IMR-90 (cell line): ENCODE results near the gene ANO10. TPM values are rescaled to one million over a fixed set of nuclear protein-coding genes. Genes with fewer than 3 reads are reported as not detected.

Experiments used
- ATAC-seq: fragments of 200-7000 bp; cut with Tn5 transposase; 2 replicates; pipeline ENCODE4 v1.9.1; 2020; ENCODE audit warnings: low read depth, mild to moderate bottlenecking, moderate library complexity
- BruUV-seq: library from RNA; stranded (reverse); fragments of 400-500 nt; replicated peaks from 2 replicates; lab custom pipeline; 2021; lab: Mats Ljungman, UMichigan
- CTCF ChIA-PET: fragments of 300-600 bp; formaldehyde crosslinking; extraction: SDS; loops from one replicate; lab custom pipeline; 2021; ENCODE audit warnings: antibody characterized with exemption; lab: Yijun Ruan, JAX
- POLR2A ChIA-PET: fragments of 300-600 bp; sonication (Branson Sonifier 250); formaldehyde crosslinking; loops from one replicate; lab custom pipeline; 2022; ENCODE audit warnings: antibody characterized with exemption; ENCODE audit not compliant: unreplicated experiment; lab: Charles Lee
- DNase-seq: peaks from one replicate; pipeline ENCODE4 v3.0.0; 2013
- H2AFZ ChIP-seq: replicated peaks from 2 replicates; pipeline ENCODE3; 2013; ENCODE audit warnings: low read length, mild to moderate bottlenecking; ENCODE audit not compliant: poor library complexity
- H2AK5ac ChIP-seq: 2 replicates; pipeline ENCODE4 v1.6.1; 2013; ENCODE audit warnings: low read depth, low read length, inconsistent platforms
- H2AK9ac ChIP-seq: replicated peaks from 2 replicates; pipeline ENCODE3; 2013; ENCODE audit warnings: mild to moderate bottlenecking, low read depth, low read length, moderate library complexity; ENCODE audit not compliant: poor library complexity
- H2BK120ac ChIP-seq: 2 replicates; pipeline ENCODE4 v1.6.1; 2013; ENCODE audit warnings: low read depth, low read length, inconsistent platforms
- H2BK15ac ChIP-seq: 3 replicates; pipeline ENCODE4 v1.6.1; 2013; ENCODE audit warnings: low read depth, low read length, inconsistent platforms
- H2BK20ac ChIP-seq: 2 replicates; pipeline ENCODE4 v1.6.1; 2013; ENCODE audit warnings: low read depth, mild to moderate bottlenecking, inconsistent platforms, low read length, moderate library complexity
- H2BK5ac ChIP-seq: 2 replicates; pipeline ENCODE4 v1.6.1; 2013; ENCODE audit warnings: mild to moderate bottlenecking, low read depth, low read length, inconsistent platforms; ENCODE audit not compliant: poor library complexity, severe bottlenecking
- H3K14ac ChIP-seq: replicated peaks from 2 replicates; pipeline ENCODE4 v1.6.1; 2013; ENCODE audit warnings: low read depth, low read length, inconsistent platforms
- H3K18ac ChIP-seq: 2 replicates; pipeline ENCODE4 v1.6.1; 2013; ENCODE audit warnings: low read depth, low read length, control low read depth
- H3K23ac ChIP-seq: 2 replicates; pipeline ENCODE4 v1.6.1; 2013; ENCODE audit warnings: low read depth, low read length, inconsistent platforms
- H3K27ac ChIP-seq: 2 replicates; pipeline ENCODE4 v1.5.1; 2013; ENCODE audit warnings: mild to moderate bottlenecking, control low read depth, low read length; ENCODE audit not compliant: insufficient read depth
- H3K27me3 ChIP-seq: 2 replicates; pipeline ENCODE4 v1.6.1; 2013; ENCODE audit warnings: low read length; ENCODE audit not compliant: control insufficient read depth, insufficient read depth
- H3K36me3 ChIP-seq: 2 replicates; pipeline ENCODE4 v1.6.1; 2013; ENCODE audit warnings: low read length, mixed read lengths; ENCODE audit not compliant: control insufficient read depth, insufficient read depth
- H3K4ac ChIP-seq: 2 replicates; pipeline ENCODE4 v1.6.1; 2013; ENCODE audit warnings: low read depth, low read length, inconsistent platforms
- H3K4me1 ChIP-seq: 2 replicates; pipeline ENCODE4 v1.6.1; 2013; ENCODE audit warnings: low read length, mixed read lengths; ENCODE audit not compliant: control insufficient read depth, insufficient read depth
- H3K4me2 ChIP-seq: 2 replicates; pipeline ENCODE4 v1.6.1; 2013; ENCODE audit warnings: low read depth, mild to moderate bottlenecking, control low read depth, low read length, moderate library complexity
- H3K4me3 ChIP-seq: 2 replicates; pipeline ENCODE4 v1.5.1; 2013; ENCODE audit warnings: low read depth, mild to moderate bottlenecking, control low read depth, low read length, moderate library complexity; ENCODE audit not compliant: insufficient read depth
- H3K56ac ChIP-seq: 2 replicates; pipeline ENCODE4 v1.6.1; 2013; ENCODE audit warnings: low read length, inconsistent platforms; ENCODE audit not compliant: insufficient read depth; ENCODE audit errors: extremely low read depth
- H3K79me1 ChIP-seq, 2 experiments: 2 replicates each; pipeline ENCODE4 v1.6.1; 2013; ENCODE audit warnings: low read length in 2 of 2, inconsistent platforms in 1 of 2, low read depth in 1 of 2
- H3K9ac ChIP-seq: 2 replicates; pipeline ENCODE4 v1.6.1; 2013; ENCODE audit warnings: low read depth, low read length, control low read depth
- H3K9me1 ChIP-seq: 2 replicates; pipeline ENCODE4 v1.6.1; 2013; ENCODE audit warnings: low read length, inconsistent platforms; ENCODE audit not compliant: insufficient read depth
- H3K9me3 ChIP-seq: 2 replicates; pipeline ENCODE4 v1.6.1; 2013; ENCODE audit warnings: low read length; ENCODE audit not compliant: control insufficient read depth, insufficient read depth
- H4K20me1 ChIP-seq: 2 replicates; pipeline ENCODE4 v1.6.1; 2013; ENCODE audit warnings: low read length, inconsistent platforms; ENCODE audit not compliant: insufficient read depth
- H4K5ac ChIP-seq: 2 replicates; pipeline ENCODE4 v1.6.1; 2013; ENCODE audit warnings: mild to moderate bottlenecking, low read depth, low read length, control low read depth
- H4K8ac ChIP-seq, 2 experiments: 2 replicates each; pipeline ENCODE4 v1.6.1; 2013; ENCODE audit warnings: low read depth in 2 of 2, low read length in 2 of 2, control low read depth in 1 of 2, inconsistent platforms in 1 of 2
- H4K91ac ChIP-seq: 2 replicates; pipeline ENCODE4 v1.6.1; 2013; ENCODE audit warnings: low read depth, low read length, inconsistent platforms; ENCODE audit not compliant: insufficient read depth
- BHLHE40 ChIP-seq: fragments of 150-350 bp; IDR thresholded peaks from 2 replicates; pipeline ENCODE4 v1.6.1; 2016; ENCODE audit warnings: mild to moderate bottlenecking, low read depth, low read length
- CEBPB ChIP-seq: IDR thresholded peaks from 2 replicates; pipeline ENCODE4 v1.6.1; 2012; ENCODE audit warnings: low read depth, low read length, improper control_type of control experiment
- CHD1 ChIP-seq: IDR thresholded peaks from 2 replicates; pipeline ENCODE4 v1.6.1; 2012; ENCODE audit warnings: low read depth, low read length, improper control_type of control experiment
- FOS ChIP-seq: fragments of 150-350 bp; IDR thresholded peaks from 2 replicates; pipeline ENCODE4 v1.6.1; 2016; ENCODE audit warnings: low read depth, low read length
- MAFK ChIP-seq: IDR thresholded peaks from 2 replicates; pipeline ENCODE4 v1.6.1; 2012; ENCODE audit warnings: low read depth, low read length, improper control_type of control experiment
- MAZ ChIP-seq: IDR thresholded peaks from 2 replicates; pipeline ENCODE4 v1.6.1; 2012; ENCODE audit warnings: low read depth, mild to moderate bottlenecking, low read length, improper control_type of control experiment, moderate library complexity, borderline replicate concordance
- MXI1 ChIP-seq: IDR thresholded peaks from 2 replicates; pipeline ENCODE4 v1.6.1; 2012; ENCODE audit warnings: low read depth, mild to moderate bottlenecking, low read length, moderate library complexity, borderline replicate concordance
- NFE2L2 ChIP-seq: fragments of 150-350 bp; IDR thresholded peaks from 2 replicates; pipeline ENCODE4 v1.6.1; 2016; ENCODE audit warnings: low read depth, mild to moderate bottlenecking, low read length
- POLR2A ChIP-seq: IDR thresholded peaks from 2 replicates; pipeline ENCODE4 v1.6.1; 2012; ENCODE audit warnings: mild to moderate bottlenecking, low read depth, low read length
- RAD21 ChIP-seq: IDR thresholded peaks from 2 replicates; pipeline ENCODE4 v1.6.1; 2012; ENCODE audit warnings: low read length, improper control_type of control experiment
- RCOR1 ChIP-seq: IDR thresholded peaks from 2 replicates; pipeline ENCODE4 v1.6.1; 2012; ENCODE audit warnings: mild to moderate bottlenecking, low read length, improper control_type of control experiment; ENCODE audit not compliant: insufficient replicate concordance
- RFX5 ChIP-seq: IDR thresholded peaks from 2 replicates; pipeline ENCODE4 v1.8.0; 2012; ENCODE audit warnings: low read depth, mild to moderate bottlenecking, low read length, moderate library complexity
- SMC3 ChIP-seq: fragments of 150-350 bp; IDR thresholded peaks from 2 replicates; pipeline ENCODE4 v1.6.1; 2016; ENCODE audit warnings: low read depth, mild to moderate bottlenecking, antibody characterized with exemption, low read length, moderate library complexity
- WGBS, 2 experiments: methylation state at CpG; one replicate each; pipeline versions ENCODE4 v1.1.5 to v1.1.7; 2013; ENCODE audit warnings: missing lambda C conversion rate in 2 of 2; ENCODE audit not compliant: insufficient read length in 1 of 2; ENCODE audit errors: extremely low coverage in 2 of 2; 5-methylcytosine and 5-hydroxymethylcytosine counted together
- dilution Hi-C: fragments of 300-500 bp; cut with HindIII; formaldehyde crosslinking; loops from one replicate; pipeline ENCODE4 v1.14.3; 2018; ENCODE audit warnings: low sequenced_read_pairs; ENCODE audit not compliant: unreplicated experiment
- in situ Hi-C: fragments of 300-500 bp; cut with MboI; formaldehyde crosslinking; loops from 3 replicates; pipeline ENCODE4 v1.14.3; 2019; ENCODE audit warnings: low sequenced_read_pairs, inconsistent platforms, mixed read lengths
- intact Hi-C: fragments of 100-400 bp; cut with micrococcal nuclease; formaldehyde crosslinking; loops from 2 replicates; pipeline ENCODE4 v1.10.0; 2022
- polyA plus RNA-seq, 3 experiments: library from polyadenylated mRNA; depleted of rRNA; stranded (reverse); fragments of >200 nt; gene quantifications; 2 replicates each; pipeline ENCODE4 v1.2.3, GENCODE V29; 2012; ENCODE audit warnings: low replicate concordance in 1 of 3
- total RNA-seq: library from RNA; depleted of rRNA; stranded (reverse); fragments of >200 nt; gene quantifications from 2 replicates; pipeline ENCODE4 v1.2.3, GENCODE V29; 2012
- TF ChIP-seq, protein P1 (sequence below): conservative IDR thresholded peaks from 2 replicates; pipeline ENCODE4 v1.5.1; 2012; ENCODE audit warnings: mild to moderate bottlenecking, low read depth, low read length, improper control_type of control experiment
- TF ChIP-seq, protein P2 (sequence below): fragments of 150-350 bp; IDR thresholded peaks from 2 replicates; pipeline ENCODE4 v1.6.1; 2016; ENCODE audit warnings: low read depth, mild to moderate bottlenecking, low read length, moderate library complexity, borderline replicate concordance
- TF ChIP-seq, protein P3 (sequence below): fragments of 150-350 bp; IDR thresholded peaks from 2 replicates; pipeline ENCODE4 v1.6.1; 2017; ENCODE audit warnings: mild to moderate bottlenecking, antibody characterized with exemption, low read length, low read depth

ANO10 gene
- total and polyA plus RNA-seq, 2 of the 4 experiments (the other 2 are of a cell fraction): 28.5 to 41.6 TPM

DNA sequence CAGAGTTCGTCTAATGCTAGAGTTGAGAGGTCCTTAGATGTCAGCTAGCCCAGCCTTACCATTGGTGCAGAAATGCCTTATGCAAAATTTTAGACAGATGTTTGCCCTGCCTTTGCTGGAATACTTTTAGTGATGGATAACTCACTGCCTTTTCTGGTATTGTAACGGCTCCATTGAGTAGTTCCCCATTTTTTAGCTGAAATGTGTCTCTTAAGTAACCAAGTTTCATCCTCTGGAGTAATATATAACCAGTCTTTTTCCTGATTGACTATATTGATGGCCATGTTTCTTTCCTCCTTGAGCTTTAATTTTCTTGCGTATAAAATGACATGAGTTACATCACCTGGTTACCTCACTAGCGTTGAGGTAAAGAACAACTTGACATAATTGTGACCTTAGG, 290.4 kb downstream of the ANO10 start:
- in situ Hi-C loops: no loop called here
- H3K4me3 ChIP-seq: no peak overlapping the region
- POLR2A ChIA-PET: no interaction called here

More for the DNA sequence above, 290.4 kb downstream of the ANO10 start:
- peaks cover 10% of the 10 kb centered on the region for H3K36me3 ChIP-seq
- no peak overlapping the region for H3K4ac ChIP-seq
- H4K5ac ChIP-seq: no peak overlapping the region
- intact Hi-C loops: no loop called here
- H4K91ac ChIP-seq: no peak overlapping the region
- H3K9me3 ChIP-seq: peaks cover 6% of the 10 kb centered on the region
- no peak overlapping the region for H3K4me2 ChIP-seq
- H3K23ac ChIP-seq: no peak overlapping the region
- no peak overlapping the region for H2BK15ac ChIP-seq
- DNase-seq: no peak
- BruUV-seq: no TSS peak
- H3K56ac ChIP-seq: no peak overlapping the region
- no peaks in the 10 kb centered on the region for H3K9me1 ChIP-seq
- peaks cover 19 to 39% of the 10 kb centered on the region in 2 experiments for H3K79me1 ChIP-seq
- H3K27me3 ChIP-seq: no peaks in the 10 kb centered on the region
- H2AFZ ChIP-seq: no peak overlapping the region
- no peak overlapping the region for H4K8ac ChIP-seq
- H2AK9ac ChIP-seq: no peak overlapping the region
- CTCF ChIA-PET: no interaction called here
- H2BK120ac ChIP-seq: no peak overlapping the region
- H4K20me1 ChIP-seq: peaks cover 14% of the 10 kb centered on the region
- H3K14ac ChIP-seq: no peak overlapping the region
- WGBS, 2 experiments: no CpG with 5 or more reads among the region's 4 CpGs
- H3K4me1 ChIP-seq: no peaks in the 10 kb centered on the region
- no peak overlapping the region for H3K27ac ChIP-seq
- no peak for ATAC-seq
- no peak overlapping the region for H2BK5ac ChIP-seq
- no peak overlapping the region for H2BK20ac ChIP-seq
- dilution Hi-C loops: no loop called here
- H3K9ac ChIP-seq: no peak overlapping the region
- no peak overlapping the region for H2AK5ac ChIP-seq
- TF ChIP-seq RCOR1 (no peak), CEBPB (no peak), MXI1 (no peak), POLR2A (no peak), RFX5 (no peak), RAD21 (no peak), MAZ (no peak), MAFK (no peak), BHLHE40 (no peak), NFE2L2 (no peak), FOS (no peak), SMC3 (no peak), CHD1 (no peak)
- TF ChIP-seq, protein P1, sequence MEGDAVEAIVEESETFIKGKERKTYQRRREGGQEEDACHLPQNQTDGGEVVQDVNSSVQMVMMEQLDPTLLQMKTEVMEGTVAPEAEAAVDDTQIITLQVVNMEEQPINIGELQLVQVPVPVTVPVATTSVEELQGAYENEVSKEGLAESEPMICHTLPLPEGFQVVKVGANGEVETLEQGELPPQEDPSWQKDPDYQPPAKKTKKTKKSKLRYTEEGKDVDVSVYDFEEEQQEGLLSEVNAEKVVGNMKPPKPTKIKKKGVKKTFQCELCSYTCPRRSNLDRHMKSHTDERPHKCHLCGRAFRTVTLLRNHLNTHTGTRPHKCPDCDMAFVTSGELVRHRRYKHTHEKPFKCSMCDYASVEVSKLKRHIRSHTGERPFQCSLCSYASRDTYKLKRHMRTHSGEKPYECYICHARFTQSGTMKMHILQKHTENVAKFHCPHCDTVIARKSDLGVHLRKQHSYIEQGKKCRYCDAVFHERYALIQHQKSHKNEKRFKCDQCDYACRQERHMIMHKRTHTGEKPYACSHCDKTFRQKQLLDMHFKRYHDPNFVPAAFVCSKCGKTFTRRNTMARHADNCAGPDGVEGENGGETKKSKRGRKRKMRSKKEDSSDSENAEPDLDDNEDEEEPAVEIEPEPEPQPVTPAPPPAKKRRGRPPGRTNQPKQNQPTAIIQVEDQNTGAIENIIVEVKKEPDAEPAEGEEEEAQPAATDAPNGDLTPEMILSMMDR: no peak
- TF ChIP-seq, protein P2, sequence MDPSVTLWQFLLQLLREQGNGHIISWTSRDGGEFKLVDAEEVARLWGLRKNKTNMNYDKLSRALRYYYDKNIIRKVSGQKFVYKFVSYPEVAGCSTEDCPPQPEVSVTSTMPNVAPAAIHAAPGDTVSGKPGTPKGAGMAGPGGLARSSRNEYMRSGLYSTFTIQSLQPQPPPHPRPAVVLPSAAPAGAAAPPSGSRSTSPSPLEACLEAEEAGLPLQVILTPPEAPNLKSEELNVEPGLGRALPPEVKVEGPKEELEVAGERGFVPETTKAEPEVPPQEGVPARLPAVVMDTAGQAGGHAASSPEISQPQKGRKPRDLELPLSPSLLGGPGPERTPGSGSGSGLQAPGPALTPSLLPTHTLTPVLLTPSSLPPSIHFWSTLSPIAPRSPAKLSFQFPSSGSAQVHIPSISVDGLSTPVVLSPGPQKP: no peak
- TF ChIP-seq, protein P3, sequence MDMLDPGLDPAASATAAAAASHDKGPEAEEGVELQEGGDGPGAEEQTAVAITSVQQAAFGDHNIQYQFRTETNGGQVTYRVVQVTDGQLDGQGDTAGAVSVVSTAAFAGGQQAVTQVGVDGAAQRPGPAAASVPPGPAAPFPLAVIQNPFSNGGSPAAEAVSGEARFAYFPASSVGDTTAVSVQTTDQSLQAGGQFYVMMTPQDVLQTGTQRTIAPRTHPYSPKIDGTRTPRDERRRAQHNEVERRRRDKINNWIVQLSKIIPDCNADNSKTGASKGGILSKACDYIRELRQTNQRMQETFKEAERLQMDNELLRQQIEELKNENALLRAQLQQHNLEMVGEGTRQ: no peak
- H3K18ac ChIP-seq: no peak overlapping the region
